Measurements from ENCODE around the gene KRABD2.

The KRABD2 gene

DNA sequence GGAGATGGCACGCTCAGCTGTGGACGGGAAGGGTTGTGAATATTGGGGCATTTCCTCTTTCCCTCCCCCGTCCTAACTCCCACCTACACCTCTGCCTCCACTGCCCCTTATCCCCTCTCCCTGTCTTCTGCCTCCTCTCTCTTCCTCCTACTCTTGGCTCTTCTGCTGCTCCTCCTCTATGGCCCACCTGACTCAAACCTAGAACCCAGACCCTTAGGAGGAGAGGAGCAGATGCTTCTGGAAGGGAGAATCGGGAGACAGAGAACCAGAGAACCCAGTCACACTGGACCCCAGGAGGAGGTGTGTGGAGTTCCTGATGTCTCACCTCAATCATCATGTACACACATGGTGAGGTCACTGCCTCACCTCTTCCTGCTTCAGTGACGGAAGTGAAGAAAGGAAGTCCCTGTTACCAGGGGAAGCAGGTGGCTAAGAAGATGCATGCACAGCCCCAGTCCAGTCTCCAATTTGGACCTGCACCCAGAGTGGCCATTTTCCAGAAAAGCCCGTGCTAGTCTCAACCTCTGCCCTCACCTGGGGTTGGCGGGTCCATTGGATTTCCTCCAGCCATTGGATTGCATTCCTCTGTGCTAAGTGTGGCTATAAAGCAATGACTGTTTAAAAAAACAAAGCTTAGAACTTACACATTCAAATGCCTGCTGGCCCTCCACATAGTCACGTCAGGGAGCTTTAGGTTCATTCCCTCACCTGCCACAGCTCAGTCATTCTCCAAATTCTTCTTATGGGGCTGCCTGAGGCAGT lies 17.1 kb upstream of the KRABD2 start:
- H3K4me3 ChIP-seq (replicated peaks in 1 of 3; ENCODE audit: low read depth in 2 of 3, low read length in 3 of 3), result no peak overlapping the region
- H3K4me1 ChIP-seq (ENCODE audit: control insufficient read depth in 1 of 2, insufficient read depth in 2 of 2, low read length in 2 of 2), result peaks cover 0 to 4% of the 10 kb centered on the region in 2 donors
- H3K27ac Mint-ChIP-seq, result peak overlapping the region in 1 of 7 donors; percentile 59
- TF ChIP-seq, protein P1, sequence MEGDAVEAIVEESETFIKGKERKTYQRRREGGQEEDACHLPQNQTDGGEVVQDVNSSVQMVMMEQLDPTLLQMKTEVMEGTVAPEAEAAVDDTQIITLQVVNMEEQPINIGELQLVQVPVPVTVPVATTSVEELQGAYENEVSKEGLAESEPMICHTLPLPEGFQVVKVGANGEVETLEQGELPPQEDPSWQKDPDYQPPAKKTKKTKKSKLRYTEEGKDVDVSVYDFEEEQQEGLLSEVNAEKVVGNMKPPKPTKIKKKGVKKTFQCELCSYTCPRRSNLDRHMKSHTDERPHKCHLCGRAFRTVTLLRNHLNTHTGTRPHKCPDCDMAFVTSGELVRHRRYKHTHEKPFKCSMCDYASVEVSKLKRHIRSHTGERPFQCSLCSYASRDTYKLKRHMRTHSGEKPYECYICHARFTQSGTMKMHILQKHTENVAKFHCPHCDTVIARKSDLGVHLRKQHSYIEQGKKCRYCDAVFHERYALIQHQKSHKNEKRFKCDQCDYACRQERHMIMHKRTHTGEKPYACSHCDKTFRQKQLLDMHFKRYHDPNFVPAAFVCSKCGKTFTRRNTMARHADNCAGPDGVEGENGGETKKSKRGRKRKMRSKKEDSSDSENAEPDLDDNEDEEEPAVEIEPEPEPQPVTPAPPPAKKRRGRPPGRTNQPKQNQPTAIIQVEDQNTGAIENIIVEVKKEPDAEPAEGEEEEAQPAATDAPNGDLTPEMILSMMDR (IDR thresholded peaks at IDR 0.05), result no peak
- peaks cover 10% of the 10 kb centered on the region for H3K4me1 Mint-ChIP-seq
- peak in 1 of 3 donors; percentile 44 for DNase-seq
- no peaks in the 10 kb centered on the region for H3K36me3 ChIP-seq (replicated peaks in 1 of 2; ENCODE audit: control insufficient read depth in 1 of 2, insufficient read depth in 2 of 2, low read length in 2 of 2)
- WGBS (ENCODE audit: insufficient coverage), result 33% methylated on average over 3 of the region's 8 CpGs
- H3K4me2 ChIP-seq (replicated peaks; ENCODE audit: extremely low read depth, low read length, poor library complexity, severe bottlenecking), result no peak overlapping the region
- no peaks in the 10 kb centered on the region for H4K20me1 ChIP-seq (ENCODE audit: insufficient read depth, low read length)
- no peaks in the 10 kb centered on the region for H3K9me3 ChIP-seq (replicated peaks in 1 of 2; ENCODE audit: control insufficient read depth in 1 of 2, insufficient read depth in 1 of 2, low read length in 2 of 2)
- no peak overlapping the region for H2AFZ ChIP-seq (ENCODE audit: insufficient read depth, low read depth, low read length, poor library complexity, severe bottlenecking)
- no peak overlapping the region for H3K9ac ChIP-seq (ENCODE audit: insufficient read depth, low read length, poor library complexity, severe bottlenecking)
- no peaks in the 10 kb centered on the region for H3K79me2 ChIP-seq (ENCODE audit: insufficient read depth, low read length)
- H3K27me3 Mint-ChIP-seq (ENCODE audit: low read depth in 3 of 3), result peaks cover 7 to 18% (median 14%) of the 10 kb centered on the region in 3 donors
- intact Hi-C loops (cut with micrococcal nuclease), result no loop called here
- no peak overlapping the region for H3K4me3 Mint-ChIP-seq
- H3K27ac ChIP-seq (ENCODE audit: low read depth in 1 of 2, low read length in 2 of 2), result no peak overlapping the region
- H3K9me3 Mint-ChIP-seq, result peaks cover 0 to 5% (median 0%) of the 10 kb centered on the region in 7 donors
- H3K27me3 ChIP-seq (ENCODE audit: control insufficient read depth in 2 of 2, insufficient read depth in 2 of 2, low read length in 2 of 2), result peaks cover 0 to 10% of the 10 kb centered on the region in 2 donors
- H3K36me3 Mint-ChIP-seq, result no peaks in the 10 kb centered on the region

- peaks cover 0 to 4% of the 10 kb centered on the region in 2 donors for H3K4me1 ChIP-seq (ENCODE audit: control insufficient read depth in 1 of 2, insufficient read depth in 2 of 2, low read length in 2 of 2)
- Mint-ChIP-seq H3K9me3 (peaks cover 0 to 5% (median 0%) of the 10 kb centered on the region in 7 donors), H3K4me3 (no peak overlapping the region), H3K27me3 (ENCODE audit: low read depth in 3 of 3) (peaks cover 4 to 16% (median 12%) of the 10 kb centered on the region in 3 donors), H3K4me1 (peaks cover 10% of the 10 kb centered on the region), H3K27ac (no peak overlapping the region), H3K36me3 (no peaks in the 10 kb centered on the region)
- H3K36me3 ChIP-seq (replicated peaks in 1 of 2; ENCODE audit: control insufficient read depth in 1 of 2, insufficient read depth in 2 of 2, low read length in 2 of 2), result no peaks in the 10 kb centered on the region
- TF ChIP-seq, protein P1 (IDR thresholded peaks at IDR 0.05), result no peak
- intact Hi-C loops (cut with micrococcal nuclease), result no loop called here
- H3K9me3 ChIP-seq (replicated peaks in 1 of 2; ENCODE audit: control insufficient read depth in 1 of 2, insufficient read depth in 1 of 2, low read length in 2 of 2), result no peaks in the 10 kb centered on the region
- H3K9ac ChIP-seq (ENCODE audit: insufficient read depth, low read length, poor library complexity, severe bottlenecking), result no peak overlapping the region
- no peak overlapping the region for H3K27ac ChIP-seq (ENCODE audit: low read depth in 1 of 2, low read length in 2 of 2)
- WGBS (ENCODE audit: insufficient coverage), result 92% methylated on average over 41 of the region's 46 CpGs
- H3K27me3 ChIP-seq (ENCODE audit: control insufficient read depth in 2 of 2, insufficient read depth in 2 of 2, low read length in 2 of 2), result peaks cover 0 to 8% of the 10 kb centered on the region in 2 donors
- no peak for DNase-seq
- H4K20me1 ChIP-seq (ENCODE audit: insufficient read depth, low read length), result no peaks in the 10 kb centered on the region
- H3K4me2 ChIP-seq (replicated peaks; ENCODE audit: extremely low read depth, low read length, poor library complexity, severe bottlenecking), result no peak overlapping the region
- H3K79me2 ChIP-seq (ENCODE audit: insufficient read depth, low read length), result no peaks in the 10 kb centered on the region
- no peak overlapping the region for H2AFZ ChIP-seq (ENCODE audit: insufficient read depth, low read depth, low read length, poor library complexity, severe bottlenecking)
- H3K4me3 ChIP-seq (replicated peaks in 1 of 3; ENCODE audit: low read depth in 2 of 3, low read length in 3 of 3), result no peak overlapping the region
Observed at GRCh38 chr17:8392674-8393469, 16.4 kb upstream of the KRABD2 start.
